A172 (cell line): ENCODE measurements around the gene DDX17. TPM values are rescaled to one million over a fixed set of nuclear protein-coding genes. Genes with fewer than 3 reads are reported as not detected.

Experiments
- DNase-seq: peaks from one replicate; pipeline ENCODE4 v3.0.0-alpha.2; 2015; ENCODE audit warnings: low spot score
- total RNA-seq: library from RNA; depleted of rRNA; stranded (reverse); fragments of >200 nt; shearing (Covaris generic); gene quantifications from 2 replicates; pipeline ENCODE4 v1.2.3, GENCODE V29; 2014

Gene DDX17
- total RNA-seq, 1 experiment from 2014 or later = 273 TPM

DNA sequence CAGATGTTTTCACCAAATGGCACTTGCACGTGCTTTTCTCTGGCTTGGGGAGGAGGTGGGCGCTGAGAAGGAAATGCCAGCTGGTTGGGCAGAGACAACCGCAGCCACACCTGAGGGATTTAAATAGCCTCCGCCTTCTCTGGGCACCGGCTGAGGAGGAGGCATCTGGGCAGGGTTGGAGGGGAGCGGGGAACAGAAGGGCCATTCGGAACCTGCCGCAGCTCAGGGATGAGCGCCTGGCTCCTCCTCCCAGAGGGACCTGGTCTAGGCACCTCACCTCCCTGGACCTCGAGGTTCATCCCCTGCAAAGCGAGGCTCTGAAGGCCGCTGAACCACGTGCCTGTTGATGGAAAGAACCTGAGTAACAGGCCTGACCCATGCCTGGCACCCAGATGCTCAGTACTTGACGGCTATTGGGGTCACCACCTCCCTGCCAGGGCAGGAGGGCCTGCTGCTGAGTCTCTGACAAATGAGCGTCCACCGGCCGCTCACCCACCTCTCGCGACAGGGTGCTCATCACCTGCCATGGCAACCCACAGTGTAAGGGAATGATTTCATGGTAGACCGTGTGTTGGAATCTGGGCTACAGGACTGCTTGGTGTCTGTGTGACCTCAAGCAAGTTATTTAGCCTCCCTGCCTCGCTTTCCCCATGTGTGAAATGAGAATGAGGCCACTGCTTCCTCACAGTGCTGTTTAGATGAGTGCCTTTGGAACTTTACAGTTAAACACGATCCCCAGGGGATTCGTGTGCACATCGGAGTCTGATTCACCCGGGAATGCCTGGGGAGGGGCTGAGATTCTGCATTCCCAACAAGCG, 40.2 kb downstream of the DDX17 start:
- no peak for DNase-seq

DNA sequence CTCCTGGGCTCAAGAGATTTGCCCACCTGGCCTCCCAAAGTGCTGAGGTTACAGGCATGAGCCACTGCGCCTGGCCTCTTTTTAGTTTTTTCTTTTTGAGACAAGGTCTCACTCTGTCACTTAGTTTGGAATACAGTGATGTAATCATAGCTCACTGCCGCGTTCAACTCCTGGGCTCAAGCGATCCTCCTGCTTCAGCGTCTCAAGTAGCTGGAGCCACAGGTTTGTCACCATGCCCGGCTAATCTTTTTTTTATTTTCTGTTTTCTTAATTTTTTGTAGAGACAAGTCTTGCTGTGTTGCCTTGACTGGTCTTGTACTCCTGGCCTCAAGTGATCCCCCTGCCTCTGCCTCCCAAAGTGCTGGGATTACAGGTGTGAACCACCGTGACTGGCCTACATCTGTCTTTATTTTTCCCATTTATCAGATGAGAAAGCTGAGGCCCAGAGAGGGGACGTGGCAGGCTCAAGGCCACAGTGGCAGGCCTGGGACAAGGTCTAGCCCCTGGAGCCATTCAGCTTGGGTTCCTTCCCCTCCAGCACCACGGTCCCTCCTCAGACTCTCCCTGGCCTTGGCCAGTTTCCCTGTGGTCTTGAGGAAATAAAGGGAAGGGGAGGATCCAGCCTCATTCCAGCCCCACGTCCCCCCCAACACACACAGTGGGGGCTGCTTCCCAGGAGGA, 41.0 kb downstream of the DDX17 start:
- no peak for DNase-seq

DNA sequence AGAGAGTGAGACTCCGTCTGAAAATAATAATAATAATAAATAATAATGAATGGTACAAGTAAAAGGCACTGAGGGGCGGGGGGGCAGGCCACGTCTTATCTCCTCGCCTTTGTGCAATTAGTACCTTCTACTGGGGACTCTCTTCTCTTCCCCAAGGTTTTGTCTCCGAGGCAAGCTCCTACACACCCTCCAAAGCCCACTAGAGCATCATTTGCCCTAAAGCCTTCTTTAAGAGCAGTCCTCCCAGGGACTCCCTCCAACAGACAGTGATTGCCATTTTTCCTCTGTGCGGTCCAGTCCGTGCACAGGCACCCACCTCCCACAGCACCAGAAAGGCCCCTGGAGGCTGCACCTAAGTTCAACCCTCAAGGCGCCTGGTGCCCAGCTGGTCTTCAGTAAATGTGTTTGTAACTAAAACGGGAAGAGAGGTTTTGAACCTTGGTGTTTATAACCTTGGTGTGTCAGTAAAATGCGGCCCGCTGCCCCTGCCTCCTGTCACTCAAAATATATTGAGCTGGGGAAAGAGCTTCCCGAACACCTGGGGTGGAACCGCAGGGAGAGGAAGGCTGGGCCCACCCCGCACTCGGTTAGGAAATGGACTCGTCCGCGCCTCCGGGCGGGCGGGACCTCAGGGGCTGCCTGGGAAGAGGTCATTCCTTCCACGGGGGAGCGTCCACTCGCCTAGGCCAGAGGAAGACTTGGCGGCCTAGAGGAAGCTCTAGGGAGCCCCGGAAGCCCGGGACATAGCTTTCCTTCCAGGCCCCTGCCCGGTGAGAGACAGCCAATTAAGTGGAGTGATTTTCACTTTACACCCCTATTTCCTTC, 42.9 kb downstream of the DDX17 start:
- no peak for DNase-seq

DNA sequence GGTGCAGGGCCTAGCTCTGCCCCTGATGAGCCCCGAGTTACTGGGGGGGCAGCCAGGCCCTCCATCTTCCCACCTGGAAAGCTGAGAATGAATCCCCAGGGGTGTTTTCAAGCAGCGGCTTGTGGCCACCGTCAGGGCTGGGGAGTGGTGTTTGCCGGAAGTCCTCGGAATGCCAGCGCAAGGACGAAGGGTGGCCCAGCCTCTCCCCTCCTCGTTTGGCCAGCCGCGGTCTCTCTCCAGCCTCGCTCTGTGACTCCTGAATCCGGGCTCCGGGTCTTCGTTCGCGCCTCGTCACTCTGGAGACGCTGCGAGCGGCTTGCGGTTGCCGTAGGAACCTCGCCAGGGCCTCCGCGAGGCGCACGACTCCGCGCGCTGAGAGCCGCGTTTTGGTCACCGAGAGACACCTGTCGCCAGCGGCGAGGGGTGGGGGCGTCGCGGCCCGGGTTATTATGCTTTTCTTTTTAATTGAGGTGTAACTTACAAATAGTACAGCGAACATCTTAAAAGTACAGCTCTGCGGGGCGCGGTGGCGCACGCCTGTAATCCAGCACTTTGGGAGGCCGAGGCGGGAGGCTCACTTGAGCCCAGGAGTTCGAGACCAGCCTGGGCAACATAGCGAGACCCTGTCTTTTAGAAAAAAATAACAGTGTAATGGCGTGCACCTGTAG, 44.6 kb downstream of the DDX17 start:
- DNase-seq = peak; percentile 63

DNA sequence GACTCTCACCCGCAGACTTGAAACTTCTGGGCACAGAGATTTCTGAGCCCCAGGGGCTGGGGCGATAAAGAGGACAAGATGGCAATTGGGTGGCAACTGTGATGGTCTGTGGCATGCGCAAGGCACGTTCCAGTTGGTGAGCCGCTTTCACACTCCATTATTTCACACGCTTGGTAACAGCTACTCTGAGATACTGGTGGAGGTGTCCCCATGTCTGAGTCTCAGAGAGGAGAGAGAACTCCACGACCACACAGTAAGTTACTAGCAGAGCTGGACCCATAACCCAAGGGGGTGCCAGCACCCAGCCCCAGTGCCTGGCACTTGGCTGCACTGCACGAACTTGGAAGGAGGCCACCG, 45.1 kb downstream of the DDX17 start:
- DNase-seq = no peak

DNA sequence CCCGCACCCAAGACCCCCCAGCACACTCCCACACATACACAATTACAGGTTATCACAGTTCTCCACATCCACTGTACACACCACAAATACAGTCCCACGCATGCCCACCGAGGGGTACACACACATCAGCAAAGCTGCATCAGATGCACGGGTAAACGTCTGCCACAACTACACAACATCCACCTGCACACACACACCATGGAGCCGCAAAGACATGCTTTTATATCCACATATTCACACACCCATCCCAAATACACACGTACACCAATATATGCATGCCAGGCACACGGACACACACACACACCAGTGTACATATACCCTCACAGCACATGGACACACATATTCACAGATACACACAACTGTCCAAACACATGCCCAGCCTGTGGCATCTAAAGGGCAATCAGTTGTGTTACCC, 45.7 kb downstream of the DDX17 start:
- no peak for DNase-seq

DNA sequence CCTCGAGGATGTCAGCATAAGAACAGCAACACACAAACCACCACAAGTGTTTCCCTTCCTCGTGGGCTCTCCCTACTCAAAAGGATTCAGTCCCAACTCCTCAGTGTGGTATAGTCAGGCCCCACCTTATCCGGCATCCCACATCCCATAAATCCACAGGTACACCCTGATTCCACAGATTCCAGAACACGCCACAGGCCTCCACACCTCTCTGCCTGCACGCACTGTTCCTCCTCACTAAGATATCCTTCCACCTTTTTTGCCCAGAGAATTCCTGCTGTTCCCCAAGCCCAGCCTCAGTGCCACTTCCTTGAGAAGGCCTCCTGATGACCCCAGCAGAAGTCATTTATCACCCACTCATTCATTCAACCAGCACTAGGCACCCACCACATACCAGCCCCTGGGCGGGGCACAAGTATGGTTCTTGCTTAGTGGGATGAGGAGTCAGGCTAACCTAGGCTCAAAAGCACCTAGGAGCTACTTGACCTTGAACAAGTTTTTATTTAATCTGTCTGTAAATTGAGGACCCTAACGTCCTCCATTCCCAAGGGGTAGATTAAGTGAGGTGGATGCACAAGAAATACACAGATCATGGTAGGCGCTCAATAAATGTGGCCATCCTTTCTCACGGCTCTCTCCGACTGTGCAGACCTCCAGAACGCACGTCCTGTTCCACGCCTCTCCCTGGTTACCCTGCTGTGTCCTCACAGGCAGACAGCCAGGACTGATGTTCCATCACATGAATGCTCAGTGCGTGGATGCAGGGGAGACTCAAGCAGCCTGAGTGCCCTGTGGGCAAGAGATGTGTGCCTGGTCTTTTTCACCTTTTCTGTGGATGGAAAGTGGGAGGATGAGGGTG, 49.0 kb downstream of the DDX17 start:
- DNase-seq = no peak

DNA sequence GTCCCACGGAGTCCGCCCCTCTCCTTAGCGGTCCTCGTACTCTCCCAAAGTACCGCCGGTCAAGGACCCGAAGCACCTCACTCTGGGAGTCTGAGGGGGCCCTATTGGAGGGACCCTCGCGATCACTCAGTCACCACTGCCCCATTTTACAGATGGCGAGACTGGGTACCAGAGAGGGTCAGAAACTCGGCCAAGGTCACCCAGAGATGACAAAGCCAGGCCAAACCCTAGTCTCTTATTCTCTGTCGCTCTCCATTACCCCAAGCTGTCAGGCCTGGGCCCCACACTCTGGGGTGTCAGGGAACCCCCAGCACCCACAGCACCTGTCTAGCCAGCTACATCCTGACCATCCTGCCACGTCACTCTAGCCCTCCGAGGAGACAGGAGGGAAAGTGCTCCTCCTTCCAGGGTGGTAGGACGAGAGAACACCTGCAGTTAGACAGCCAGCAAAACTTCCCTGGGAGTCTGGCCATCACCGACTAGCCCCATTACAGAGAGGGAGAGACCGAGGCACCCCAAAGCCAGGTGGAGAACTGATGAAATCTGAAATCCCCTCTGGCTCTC, 49.8 kb downstream of the DDX17 start:
- no peak for DNase-seq

DNA sequence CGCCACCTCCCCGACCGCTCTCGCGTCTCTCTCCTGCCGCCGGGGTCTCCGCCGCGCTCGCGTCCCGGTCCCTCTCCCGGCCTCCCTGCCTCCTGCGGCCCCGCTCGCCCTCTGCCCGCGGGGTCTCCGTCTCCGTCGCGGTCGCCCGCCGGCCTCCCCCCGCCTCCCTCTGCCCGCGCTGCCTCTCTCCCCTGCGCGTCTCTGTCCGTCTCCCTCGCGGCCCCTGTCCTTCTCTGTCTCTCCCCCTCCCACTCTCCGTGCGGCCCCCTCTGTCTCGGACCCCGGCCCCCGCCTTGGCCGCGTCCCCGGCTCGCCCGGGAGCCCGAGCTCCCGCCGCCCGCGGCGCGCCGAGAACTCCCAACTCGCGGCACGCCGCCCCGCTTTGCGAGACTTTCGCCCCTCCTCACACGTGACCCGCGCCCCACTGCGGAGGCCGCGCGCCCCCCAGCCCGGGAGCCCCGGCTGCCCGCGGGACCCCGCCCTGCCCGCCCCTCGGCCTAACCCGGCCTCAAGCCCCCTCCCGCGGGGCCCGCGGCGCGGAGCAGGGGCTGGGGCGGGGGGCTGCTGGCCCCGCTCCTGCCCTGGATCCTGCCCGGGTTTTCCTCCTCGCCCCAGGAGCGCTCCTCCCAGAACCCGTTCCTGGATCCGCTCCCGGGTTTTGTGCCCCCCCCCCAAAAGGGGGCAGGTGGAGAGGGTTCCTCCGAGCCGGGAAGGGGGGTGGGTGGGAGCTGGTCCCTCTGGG, 50.4 kb downstream of the DDX17 start:
- DNase-seq = no peak

DNA sequence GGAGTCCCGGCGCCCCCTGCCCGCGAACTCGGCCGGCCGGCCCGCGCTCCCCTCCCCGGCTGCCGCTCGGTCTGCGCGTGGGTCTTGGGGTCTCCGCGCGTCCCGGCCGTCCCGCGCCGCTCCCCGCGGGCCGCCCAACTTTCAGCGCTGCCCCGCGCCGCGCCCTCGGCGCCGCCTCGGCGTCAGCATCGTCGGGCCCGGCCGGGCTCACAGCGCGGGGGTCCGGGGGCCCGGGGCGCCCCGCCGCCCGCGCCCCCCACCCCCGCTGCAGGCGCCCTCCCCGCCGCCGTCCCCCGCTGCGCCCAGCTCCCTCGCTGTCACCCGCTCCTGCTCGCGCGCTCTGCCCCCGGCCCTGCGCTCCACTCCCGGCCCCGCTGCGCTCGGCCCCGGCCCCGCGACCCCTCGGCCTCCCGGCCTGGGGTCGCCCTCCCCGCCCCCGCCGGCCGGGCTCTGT, 51.0 kb downstream of the DDX17 start, which contains the start of gene KCNJ4:
Gene KCNJ4 (minus strand): TSS at position 124 of the 454 bp plus-strand sequence. CDS start 27,067 bp downstream, outside the sequence.
- no peak for DNase-seq

DNA sequence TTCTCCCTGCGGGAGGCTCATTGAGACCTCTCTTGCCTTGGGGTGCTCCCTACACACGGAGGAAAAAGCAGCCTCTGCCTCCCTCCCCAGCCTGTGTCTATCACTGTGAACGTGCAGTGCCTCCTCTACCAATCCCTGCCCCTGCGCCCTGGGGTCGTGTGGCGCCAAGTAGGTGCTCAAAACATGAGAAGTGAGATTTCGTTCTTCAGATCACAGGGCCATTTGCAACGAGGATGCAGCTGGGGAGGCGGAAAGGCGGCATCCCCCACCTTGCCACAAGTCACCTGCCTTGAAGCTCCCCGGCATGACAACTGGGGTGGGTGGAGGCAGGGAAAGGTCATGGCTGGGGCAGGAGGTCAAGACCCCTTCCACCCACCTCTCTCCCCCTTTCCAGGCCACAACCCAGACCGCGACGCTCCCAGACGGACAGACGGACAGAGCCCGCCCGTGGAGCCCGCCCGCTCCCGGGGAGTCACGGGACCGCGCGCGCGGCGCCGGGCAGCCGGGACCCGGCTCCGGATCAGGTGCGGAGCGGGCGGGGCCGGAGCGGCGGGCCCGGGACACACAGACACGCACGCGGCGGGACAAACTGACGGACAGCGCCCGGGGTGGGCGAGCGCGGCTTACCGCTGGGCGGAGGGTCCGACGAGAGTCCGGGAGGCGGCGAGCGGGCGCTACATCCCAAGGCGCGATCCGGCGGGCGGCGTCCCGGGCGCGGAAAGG, 51.6 kb downstream of the DDX17 start:
- DNase-seq = no peak

DNA sequence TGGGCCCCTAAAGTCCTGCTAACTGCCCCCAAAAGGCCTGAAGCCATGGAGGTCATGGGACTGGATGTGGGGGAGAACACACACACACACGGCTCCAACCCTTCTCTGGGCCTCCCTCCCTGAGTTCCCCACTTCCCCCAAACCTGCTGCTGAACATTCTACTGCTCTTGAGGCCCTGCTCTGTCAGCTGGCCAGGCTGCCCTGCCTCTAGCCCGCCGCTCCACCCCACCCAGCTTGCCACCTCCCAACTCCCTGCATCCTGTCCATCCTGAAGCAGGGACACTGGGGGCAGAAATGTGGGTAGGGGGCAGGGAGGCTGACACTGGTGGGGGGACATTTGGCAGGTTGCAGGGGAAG, 52.1 kb downstream of the DDX17 start:
- DNase-seq = no peak

DNA sequence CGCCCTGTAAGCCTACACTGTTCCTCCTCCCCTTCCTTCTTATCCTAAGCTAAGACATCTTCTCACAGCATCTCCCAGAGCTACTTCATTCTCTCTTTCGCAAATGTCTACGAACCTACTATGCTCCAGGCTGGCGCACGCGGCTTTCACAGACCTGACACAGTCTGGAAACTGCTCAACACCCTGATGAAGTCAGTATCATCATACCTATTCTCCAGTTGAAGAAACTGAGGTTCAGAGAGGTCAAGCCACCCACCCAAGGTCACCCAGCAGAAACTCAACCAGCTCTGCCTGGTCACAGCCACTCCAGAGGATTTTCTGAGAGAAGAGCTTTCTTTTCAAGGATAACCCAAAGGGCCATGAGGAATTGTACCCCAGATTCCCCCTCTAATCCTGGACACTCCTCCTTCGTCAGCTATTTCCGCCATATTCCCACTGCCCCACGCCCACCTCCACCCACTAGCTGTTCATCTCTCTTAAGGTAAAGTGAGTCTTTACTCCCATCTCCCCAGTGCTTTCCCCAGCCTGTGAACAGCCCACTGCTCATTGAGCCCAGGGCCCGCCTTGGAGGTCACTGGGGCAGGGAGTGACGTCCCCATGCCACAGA, 52.9 kb downstream of the DDX17 start:
- no peak for DNase-seq

DNA sequence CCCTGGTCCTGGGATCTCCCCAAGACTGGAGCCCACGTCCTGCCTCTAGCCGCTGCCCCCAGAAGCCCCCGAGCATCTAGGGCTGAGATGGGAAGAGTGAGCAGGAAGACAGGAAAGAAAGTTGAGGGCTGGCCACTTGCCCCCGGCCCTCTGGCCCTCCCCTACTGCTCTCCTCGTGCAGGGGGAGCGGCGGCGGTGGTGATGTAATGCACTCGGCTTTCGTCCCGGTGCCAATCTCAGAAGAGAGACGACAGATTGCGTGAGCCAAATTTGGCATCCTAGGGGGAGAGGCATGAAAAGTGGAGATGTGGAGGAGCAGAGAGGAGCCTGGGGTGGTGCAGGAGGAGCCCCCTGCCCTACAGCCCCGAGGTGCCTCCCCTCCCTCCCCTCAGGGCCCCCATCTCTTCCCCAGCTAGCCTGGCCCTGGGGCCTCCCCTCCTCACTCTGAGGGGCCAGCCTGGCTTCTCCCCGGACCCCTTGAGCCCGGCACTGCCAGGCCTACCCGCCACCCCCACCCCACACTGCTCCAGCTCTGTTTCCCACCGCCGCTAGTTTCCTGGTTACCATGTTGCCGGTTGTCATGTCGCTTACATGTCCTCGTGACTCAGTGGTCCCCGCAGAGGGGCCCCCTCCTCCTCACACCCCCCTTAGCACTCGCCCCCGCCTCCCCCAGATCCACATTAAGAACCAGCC, 53.6 kb downstream of the DDX17 start:
- DNase-seq = no peak

DNA sequence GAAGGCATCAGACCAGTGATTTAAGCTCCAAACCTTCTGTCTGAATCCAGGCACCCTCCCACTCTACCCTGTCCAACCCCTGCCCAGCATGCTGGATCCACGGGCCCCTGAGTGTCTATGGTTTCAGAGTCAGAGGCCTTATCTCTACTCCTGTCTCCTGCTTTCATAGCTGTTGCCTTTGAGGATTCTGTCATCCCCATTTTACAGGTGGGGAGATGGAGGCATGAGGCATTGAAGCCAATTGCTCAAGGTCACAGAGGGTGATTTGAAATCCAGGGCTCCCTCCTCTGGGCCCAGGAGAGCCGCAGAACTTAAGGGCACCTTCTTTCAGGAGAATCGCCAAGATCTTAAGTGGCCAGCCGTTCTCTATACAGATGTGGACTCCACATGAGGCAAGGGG, 54.2 kb downstream of the DDX17 start:
- no peak for DNase-seq

DNA sequence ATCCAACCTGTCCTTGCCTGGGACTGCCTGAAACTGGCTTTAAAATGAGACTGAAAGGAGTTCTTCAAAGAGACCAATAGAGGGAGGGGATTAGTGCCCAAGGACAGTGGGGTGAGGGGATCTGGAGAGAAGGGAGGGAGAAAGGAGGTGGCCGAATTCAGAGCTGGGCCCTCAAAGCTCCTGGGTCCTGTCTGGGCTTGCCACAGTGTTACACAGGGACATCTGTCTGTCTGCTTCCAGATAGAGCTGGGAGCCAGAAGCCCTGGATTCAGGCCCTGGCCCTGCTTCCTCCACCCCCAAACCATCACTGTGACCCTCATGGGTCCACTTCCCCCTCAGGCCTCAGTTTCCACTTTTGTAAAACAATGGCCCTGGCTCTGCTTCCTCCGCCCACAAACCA, 54.7 kb downstream of the DDX17 start:
- DNase-seq = no peak

DNA sequence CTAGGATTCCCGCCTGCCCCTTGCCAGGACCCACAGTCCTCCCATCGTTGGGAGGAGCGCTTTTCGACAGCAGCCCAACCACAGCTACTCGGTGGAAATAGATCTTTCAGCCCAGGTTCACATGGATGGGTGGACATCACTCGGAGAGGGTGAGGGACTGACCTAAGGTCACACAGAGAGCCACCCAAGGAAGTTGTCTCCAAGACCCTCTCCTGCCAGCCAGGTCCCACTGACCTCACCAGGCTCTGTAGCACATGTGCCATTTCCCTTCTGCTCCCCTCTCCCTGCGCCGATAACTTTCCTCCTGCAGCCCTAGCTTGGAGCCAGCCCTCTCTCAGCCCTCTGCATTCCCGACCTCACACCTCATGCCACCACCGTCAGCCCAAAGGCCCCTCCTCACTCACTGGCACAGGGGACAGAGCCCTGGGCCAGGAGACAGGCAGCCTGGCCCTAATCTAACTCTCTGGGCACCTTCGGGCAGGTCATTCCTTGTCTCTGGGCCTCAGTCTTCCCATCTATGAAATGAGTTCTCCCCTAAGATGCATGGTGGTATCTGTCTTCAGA, 55.8 kb downstream of the DDX17 start:
- no peak for DNase-seq

DNA sequence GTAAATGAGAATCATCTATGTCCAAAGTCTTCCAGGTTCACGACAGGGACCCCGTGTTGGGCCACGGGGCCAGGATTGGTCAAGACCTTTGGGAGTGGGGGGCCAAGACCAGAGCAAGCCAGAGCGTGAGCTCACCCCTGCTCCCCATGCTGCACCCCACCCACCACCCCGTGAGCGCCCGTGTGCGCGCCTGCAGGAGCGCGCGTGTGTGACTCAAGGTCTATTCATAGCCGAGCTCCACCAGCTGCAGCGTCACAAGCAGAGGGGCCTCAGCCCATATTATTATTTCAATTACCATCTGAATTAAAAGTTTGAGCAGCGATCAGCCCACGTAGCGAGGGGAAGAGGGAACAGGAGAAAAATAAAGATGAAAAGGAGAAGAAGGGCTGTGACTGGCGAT, 56.3 kb downstream of the DDX17 start:
- no peak for DNase-seq
